Measurements from ENCODE around the gene OR5AU1.

Gene OR5AU1

DNA sequence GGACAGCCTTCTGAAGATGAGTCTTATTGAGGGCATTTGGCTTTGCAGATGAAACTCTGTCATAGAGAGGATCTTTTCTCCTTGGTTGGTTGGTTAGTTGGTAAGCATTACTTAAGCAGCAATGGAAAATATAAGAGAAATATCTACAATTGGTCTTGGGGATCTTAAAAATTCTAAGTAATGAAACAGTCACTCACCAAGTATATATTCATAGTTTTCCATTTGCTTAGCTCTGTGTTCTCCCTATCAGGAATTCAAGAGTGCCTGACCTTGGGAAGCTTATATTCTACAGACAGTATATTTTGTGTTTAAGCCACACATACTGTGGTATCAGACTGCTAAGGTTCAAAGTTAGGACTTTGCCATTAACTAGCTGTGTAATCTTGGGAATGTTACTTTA is at the start of gene OR5AU1:
OR5AU1 (minus strand) TSS at position 101 of the 400 bp plus-strand sequence. CDS start 191 bp downstream, outside the sequence.
- no peak for DNase-seq

DNA sequence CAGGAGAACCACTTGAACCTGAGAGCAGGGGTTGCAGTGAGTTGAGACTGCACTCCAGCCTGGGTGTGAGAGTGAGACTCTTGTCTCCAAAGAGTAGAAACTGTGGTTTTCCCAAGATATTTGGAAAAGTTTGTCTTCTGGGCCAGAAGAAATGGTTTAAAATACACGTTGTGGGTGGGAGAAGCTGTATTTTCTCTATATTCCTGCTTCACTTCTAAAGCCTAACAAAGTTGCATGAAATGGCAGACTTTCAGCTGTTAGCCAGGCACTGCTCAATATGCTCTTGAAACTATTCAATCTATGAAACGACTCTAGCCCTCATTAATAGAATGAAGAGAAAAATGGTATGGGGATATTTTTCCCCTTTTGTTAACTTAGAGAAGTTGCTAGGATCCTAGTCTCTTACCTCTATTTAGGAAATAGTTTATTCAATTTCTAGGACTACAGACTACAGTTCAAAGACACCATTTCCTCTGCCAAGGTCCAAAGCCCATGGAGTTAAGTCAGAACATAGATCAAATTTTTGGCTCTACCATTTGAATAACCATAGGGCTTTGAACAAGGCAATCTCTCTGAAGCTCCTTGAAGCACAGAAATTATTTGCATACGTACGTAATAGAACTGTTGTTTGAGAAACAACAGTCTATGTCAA is 49.3 kb upstream of the OR5AU1 start:
- no peak for DNase-seq

DNA sequence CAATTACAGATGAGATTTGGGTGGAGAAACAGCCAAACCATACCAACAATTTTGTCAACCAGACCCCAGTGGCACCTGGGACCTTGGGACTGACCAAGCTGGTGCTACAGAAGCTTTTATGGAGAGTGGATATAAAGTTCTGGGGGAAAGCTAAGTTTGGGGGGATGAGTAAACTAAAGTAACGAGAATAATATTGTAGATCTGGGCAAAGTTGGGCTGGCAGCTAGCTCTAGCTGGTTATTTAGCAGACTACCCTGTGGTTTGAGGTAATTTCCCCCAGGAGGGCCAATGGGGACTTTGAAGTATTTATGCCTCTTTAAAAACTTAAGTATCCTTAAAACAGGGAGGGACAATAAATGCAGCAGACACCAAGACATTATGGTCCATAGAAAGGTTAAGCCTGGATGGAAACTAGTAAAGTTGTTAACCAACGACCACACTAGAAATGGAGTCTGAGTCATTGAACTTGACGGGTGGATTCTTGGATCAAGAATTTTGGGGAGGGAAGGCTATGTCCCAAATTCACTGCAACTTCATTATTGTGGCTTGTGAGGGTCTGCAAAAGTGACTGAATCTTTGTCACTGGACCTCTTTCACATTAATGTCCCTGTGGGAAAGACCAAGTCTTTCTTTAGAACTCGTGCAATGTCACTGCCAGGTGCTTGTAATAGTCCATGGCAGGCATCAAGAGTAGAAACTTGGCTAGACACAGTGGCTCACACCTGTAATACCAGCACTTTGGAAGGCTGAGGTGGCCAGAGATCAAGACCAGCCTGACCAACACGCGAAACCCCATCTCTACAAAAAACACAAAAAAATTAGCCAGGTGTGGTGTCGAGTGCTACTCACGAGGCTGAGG is 48.5 kb upstream of the OR5AU1 start:
- DNase-seq: no peak

DNA sequence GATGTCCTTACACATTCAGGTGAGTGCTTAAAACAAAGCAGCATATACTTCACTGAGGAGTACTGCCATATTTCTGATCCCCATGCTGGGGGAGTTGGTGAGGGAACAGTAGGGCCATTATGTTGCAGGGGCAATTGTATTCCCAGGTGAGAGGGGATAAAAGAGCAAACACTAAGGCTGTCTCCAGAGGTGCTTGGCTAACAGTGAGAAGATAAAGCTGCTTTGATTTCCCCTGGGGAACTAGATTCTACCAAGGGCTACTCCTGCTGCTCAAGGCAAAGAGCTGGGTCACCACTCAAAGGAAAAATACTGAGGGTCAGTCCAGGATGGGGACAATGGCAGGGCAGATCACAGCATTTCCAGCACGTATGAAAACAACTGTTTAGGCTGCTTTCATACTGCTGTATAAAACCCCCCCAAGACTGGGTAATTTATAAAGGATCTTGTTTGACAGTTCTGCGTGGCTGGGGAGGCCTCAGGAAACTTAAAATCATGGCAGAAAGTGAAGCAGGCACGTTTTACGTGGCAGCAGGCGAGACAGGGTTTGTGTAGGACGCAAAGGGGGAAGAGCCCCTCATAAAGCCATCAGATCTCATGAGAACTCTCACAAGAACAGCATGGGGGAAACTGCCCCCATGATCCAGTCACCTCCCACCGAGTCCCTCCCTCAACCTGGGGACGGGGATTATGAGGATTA is 47.8 kb upstream of the OR5AU1 start:
- DNase-seq: no peak

GRCh38 chr14:21202463-21203358 is 46.8 kb upstream of the OR5AU1 start:
- no peak for DNase-seq

GRCh38 chr14:21201732-21202462 is 46.0 kb upstream of the OR5AU1 start:
- no peak for DNase-seq

DNA sequence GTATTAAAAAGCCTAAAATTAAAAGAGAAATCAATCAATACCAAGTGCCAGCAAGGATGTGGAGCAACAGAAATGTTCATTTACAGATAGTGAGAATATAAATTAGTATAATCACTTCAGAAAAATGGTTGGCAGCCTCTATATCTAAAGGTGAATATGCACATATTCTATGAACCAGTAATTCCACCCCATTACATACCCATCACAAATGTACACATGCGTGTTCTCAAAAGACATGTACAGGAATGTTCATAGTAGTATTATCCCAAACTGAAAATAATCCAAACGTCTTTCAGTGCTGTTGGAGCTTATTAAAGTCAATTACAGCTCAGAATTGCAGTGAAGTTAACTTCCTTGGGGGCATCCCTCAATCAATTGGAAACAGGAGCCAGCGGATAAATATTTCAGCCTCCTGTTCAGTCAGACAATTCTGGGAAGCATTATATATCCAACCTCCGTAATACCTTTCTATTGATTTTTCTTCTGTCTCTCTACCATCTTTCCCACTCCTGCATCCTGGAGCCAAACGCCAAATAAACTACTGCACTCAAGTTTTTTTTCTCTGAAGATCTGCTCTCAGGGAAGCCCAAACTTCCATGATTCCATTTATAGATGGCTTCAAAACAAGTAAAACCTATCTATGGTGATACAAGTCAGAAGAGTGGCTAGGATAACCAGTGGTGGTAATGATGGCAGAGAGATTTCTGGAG is 45.0 kb upstream of the OR5AU1 start:
- DNase-seq: no peak

GRCh38 chr14:21199611-21200560 is 44.0 kb upstream of the OR5AU1 start:
- no peak for DNase-seq

- DNase-seq: no peak
Observed at GRCh38 chr14:21197418-21198205, 41.7 kb upstream of the OR5AU1 start.

DNA sequence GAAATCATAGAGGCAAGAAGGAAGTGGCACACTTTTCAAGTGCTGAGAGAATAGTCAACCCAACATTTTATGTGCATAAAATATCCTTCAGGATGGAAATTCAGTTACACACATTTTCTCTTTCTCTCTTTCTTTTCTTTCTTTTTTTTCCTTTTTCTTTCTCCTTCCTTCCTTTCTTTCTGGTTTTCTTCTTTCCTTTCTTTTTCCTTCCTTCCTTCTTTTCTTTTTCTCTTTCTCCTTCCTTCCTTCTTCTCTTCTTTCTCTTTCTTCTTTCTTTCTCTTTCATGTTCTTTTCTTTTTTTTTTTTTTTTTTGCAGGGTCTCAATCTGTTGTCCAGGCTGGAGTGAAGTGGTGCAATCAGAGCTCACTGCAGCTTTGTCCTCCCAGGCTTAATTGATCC is 38.7 kb upstream of the OR5AU1 start:
- no peak for DNase-seq

- no peak for DNase-seq
Observed at GRCh38 chr14:21192875-21193535, 37.1 kb upstream of the OR5AU1 start.

DNA sequence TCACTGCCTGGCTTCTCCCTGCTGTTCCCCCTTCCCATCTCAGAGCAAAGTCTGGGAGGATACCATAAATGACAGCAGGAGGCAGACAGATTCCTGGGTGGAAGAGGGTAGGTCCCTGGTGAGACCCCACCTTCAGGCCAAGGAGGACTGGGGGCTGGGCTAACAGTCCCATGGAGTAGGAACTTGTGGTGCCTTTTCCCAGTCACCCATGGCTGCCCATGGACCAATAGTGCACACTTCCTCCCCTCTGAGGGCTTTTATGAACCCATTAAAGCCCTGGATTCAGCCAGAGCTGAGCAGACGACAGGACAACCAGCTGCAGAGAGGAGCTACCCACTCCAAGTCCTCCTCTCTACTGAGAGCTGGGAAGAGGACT is 36.6 kb upstream of the OR5AU1 start:
- DNase-seq: no peak

DNA sequence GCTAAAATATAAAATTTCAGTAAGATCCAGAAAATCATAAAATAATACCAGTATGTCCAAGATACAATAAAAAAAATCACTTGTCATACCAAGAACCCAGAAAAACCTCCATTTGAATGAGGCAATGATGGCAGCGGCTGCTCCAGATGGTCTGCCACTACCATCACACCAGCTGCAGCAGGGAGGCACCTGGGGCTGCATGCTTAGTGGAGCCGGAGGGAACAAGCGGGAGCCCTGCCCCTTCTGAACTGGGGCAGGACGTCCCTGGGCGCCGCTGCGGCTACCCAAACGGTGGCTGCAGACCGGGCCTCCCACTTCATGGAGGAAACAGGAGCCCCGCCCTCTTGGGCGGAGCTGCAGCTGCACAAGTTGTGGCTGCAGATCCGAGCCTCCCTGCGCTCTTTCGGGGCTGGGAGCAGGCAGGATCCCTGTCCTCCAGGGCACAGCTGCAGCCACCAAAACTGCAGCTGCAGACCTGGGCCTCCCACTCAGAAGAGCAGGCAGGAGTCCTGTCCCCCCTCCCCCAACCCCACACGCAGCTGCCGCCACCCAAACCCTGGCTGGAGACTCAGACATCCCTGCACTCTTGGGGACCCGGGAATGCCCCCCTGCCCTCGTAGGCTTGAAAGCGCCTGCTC is 36.1 kb upstream of the OR5AU1 start:
- DNase-seq: peak; percentile 72

- DNase-seq: no peak
Observed at GRCh38 chr14:21191261-21191808, 35.5 kb upstream of the OR5AU1 start.

DNA sequence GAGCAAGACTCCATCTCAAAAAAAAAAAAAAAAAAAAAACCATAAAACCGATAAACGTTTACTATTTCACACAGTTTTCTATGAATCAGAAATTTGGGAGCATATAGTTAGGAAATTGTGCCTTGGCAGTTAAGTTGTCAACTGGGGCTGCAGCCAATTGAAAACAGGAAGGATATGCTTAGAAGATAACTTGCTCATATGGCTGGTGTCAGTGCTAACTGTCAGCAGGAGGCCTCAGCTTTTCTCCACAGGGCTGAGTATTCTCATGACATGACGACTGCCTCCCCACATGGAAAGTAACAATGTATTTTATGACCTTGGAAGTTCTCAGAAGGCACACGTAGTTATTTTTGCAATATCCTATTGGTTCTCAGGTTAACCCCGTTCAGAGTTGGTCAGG is 29.6 kb upstream of the OR5AU1 start:
- no peak for DNase-seq

DNA sequence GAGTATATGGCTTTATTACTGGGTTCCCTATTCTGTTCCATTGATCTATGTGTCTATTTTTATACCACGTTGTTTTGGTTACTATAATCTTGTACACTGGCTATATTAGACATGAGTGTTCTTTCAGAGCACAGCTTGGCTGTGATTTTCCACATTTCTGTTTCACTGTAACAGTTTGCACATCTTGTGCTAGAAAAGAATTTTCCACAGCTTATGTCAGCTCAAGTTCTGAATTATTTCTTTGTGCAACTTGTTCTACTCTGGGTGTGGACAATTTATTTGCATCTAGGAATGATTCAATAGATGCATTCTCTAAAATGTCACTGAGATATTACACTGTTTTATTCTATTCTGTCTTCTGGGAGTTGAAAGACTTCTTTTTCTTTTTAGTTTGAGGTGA is 28.4 kb upstream of the OR5AU1 start:
- no peak for DNase-seq

- DNase-seq: no peak
Observed at GRCh38 chr14:21182166-21182565, 26.3 kb upstream of the OR5AU1 start.

DNA sequence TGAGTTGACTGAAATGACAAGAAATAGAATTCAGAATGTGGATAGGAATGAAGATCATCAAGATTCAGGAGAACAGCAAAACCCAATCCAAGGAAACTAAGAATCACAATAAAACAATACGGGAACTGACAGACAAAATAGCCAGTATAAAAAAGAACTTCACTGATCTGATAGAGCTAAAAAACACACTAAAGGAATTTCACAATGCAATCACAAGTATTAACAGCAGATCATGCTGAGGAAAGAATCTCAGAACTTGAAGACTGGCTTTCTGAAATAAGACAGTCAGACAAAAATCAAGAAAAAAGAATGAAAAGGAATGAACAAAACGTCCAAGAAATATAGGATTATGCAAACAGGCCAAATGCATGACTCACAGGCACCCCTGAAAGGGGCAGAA is 15.3 kb upstream of the OR5AU1 start:
- no peak for DNase-seq

All from CD4-positive, alpha-beta T cell treated with Interleukin-10 for 1 hour (primary cell).